DMS 273 (cell line): ENCODE measurements around the gene ZSWIM7.
A peak's percentile ranks its signal among the peaks of the same experiment; 100 is the strongest.

ENCODE experiments used
- DNase-seq: peaks from one replicate; lab custom pipeline; 2025; ENCODE audit not compliant: unreplicated experiment; lab: John Stamatoyannopoulos, UW

ZSWIM7 gene

GRCh38 chr17:15999141-15999973 is at the start of gene ZSWIM7, which contains the start of gene TTC19:
Gene ZSWIM7, minus strand, starts transcription at chr17:15999704. Its CDS starts 110 bp downstream, at chr17:15999594.
Gene TTC19, plus strand, starts transcription at chr17:15999824. Its CDS starts 25 bp downstream, at chr17:15999849.
- peak; percentile 96 for DNase-seq

- DNase-seq: no peak
These were observed 49.4 kb upstream of the ZSWIM7 start for GRCh38 chr17:16048811-16049449.

GRCh38 chr17:16046966-16047365 is 47.5 kb upstream of the ZSWIM7 start:
- DNase-seq: no peak

GRCh38 chr17:16044487-16044886 is 45.0 kb upstream of the ZSWIM7 start:
- DNase-seq: no peak

GRCh38 chr17:16040710-16041251 is 41.3 kb upstream of the ZSWIM7 start:
- no peak for DNase-seq

GRCh38 chr17:16037636-16038035 is 38.1 kb upstream of the ZSWIM7 start:
- no peak for DNase-seq

GRCh38 chr17:16036261-16036660 is 36.8 kb upstream of the ZSWIM7 start:
- no peak for DNase-seq

GRCh38 chr17:16033729-16034349 is 34.3 kb upstream of the ZSWIM7 start:
- DNase-seq: no peak

GRCh38 chr17:16027708-16028584 is 28.4 kb upstream of the ZSWIM7 start:
- no peak for DNase-seq

GRCh38 chr17:16026895-16027294 is 27.4 kb upstream of the ZSWIM7 start:
- DNase-seq: no peak

GRCh38 chr17:16025202-16025601 is 25.7 kb upstream of the ZSWIM7 start:
- no peak for DNase-seq

GRCh38 chr17:16023881-16024280 is 24.4 kb upstream of the ZSWIM7 start:
- no peak for DNase-seq

GRCh38 chr17:16019347-16019746 is 19.8 kb upstream of the ZSWIM7 start:
- no peak for DNase-seq

- peak; percentile 47 for DNase-seq
These were observed 14.5 kb upstream of the ZSWIM7 start for GRCh38 chr17:16013943-16014407.

- no peak for DNase-seq
These were observed 7.9 kb upstream of the ZSWIM7 start for GRCh38 chr17:16007439-16007838.

- no peak for DNase-seq
These were observed 6.1 kb upstream of the ZSWIM7 start for GRCh38 chr17:16005636-16006035.

GRCh38 chr17:16003841-16004240 is 4.3 kb upstream of the ZSWIM7 start:
- DNase-seq: no peak

GRCh38 chr17:16002708-16003260 is 3.3 kb upstream of the ZSWIM7 start:
- no peak for DNase-seq

- DNase-seq: no peak
These were observed 1.9 kb upstream of the ZSWIM7 start for GRCh38 chr17:16001226-16001897.
